IPS-NIHi7 (cell line): Measurements from ENCODE around the gene QKI.
"Not testable (repeated sequence)": the region's sequence is repeated elsewhere in the genome, so short reads cannot be mapped to it uniquely, and the experiment has no call there.

Experiments used
- DNase-seq: peaks from one replicate; pipeline ENCODE4 v3.0.0; 2012; ENCODE audit warnings: mixed read lengths; ENCODE audit errors: extremely low spot score

Gene QKI

GRCh38 chr6:163414946-163415619 is 565 bp downstream of the QKI start:
- no peak for DNase-seq

- DNase-seq = no peak
Observed at GRCh38 chr6:163415620-163416556, 1.4 kb downstream of the QKI start.

GRCh38 chr6:163416557-163417253 is 2.2 kb downstream of the QKI start:
- no peak for DNase-seq

- DNase-seq = no peak
Observed at GRCh38 chr6:163417595-163417994, 3.1 kb downstream of the QKI start.

GRCh38 chr6:163418311-163419029 is 4.0 kb downstream of the QKI start:
- DNase-seq = no peak

GRCh38 chr6:163419413-163420288 is 5.1 kb downstream of the QKI start:
- DNase-seq = no peak

GRCh38 chr6:163420289-163420614 is 5.7 kb downstream of the QKI start:
- no peak for DNase-seq

GRCh38 chr6:163422550-163422949 is 8.0 kb downstream of the QKI start:
- no peak for DNase-seq

GRCh38 chr6:163423696-163424095 is 9.2 kb downstream of the QKI start:
- no peak for DNase-seq

- no peak for DNase-seq
Observed at GRCh38 chr6:163427498-163428254, 13.2 kb downstream of the QKI start.

GRCh38 chr6:163428373-163428772 is 13.9 kb downstream of the QKI start:
- DNase-seq = no peak

- DNase-seq = no peak
Observed at GRCh38 chr6:163429858-163430448, 15.4 kb downstream of the QKI start.

GRCh38 chr6:163432300-163432699 is 17.8 kb downstream of the QKI start:
- DNase-seq = no peak

- DNase-seq = not testable (repeated sequence)
Observed at GRCh38 chr6:163433486-163433885, 19.0 kb downstream of the QKI start.

- DNase-seq = no peak
Observed at GRCh38 chr6:163435023-163435422, 20.5 kb downstream of the QKI start.

- DNase-seq = no peak
Observed at GRCh38 chr6:163436843-163437242, 22.3 kb downstream of the QKI start.

GRCh38 chr6:163437466-163437865 is 22.9 kb downstream of the QKI start:
- no peak for DNase-seq

- DNase-seq = no peak
Observed at GRCh38 chr6:163438298-163438939, 23.9 kb downstream of the QKI start.

- DNase-seq = no peak
Observed at GRCh38 chr6:163438940-163439335, 24.4 kb downstream of the QKI start.
